ENCODE results near the gene DYNLT3. TPM values are rescaled to one million over a fixed set of nuclear protein-coding genes. Genes with fewer than 3 reads are reported as not detected.

The DYNLT3 gene
- polyA plus RNA-seq, 1 donor (not counting 4 experiments of a cell fraction or from before 2014, with no cell fraction given): 37.3 TPM

DNA sequence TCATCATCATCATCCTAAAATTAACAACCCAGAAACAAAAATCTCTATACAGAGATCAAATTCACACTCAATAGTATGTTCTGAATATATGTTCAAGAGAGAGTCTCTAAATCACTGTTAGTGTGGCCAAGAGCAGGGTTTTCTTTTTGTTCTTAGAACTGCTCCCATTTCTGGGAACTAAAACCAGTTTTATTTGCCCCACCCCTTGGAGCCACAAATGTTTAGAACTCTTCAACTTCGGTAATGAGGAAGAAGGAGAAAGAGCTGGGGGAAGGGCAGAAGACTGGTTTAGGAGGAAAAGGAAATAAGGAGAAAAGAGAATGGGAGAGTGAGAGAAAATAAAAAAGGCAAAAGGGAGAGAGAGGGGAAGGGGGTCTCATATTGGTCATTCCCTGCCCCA, 35.3 kb downstream of the DYNLT3 start:
- Histone ChIP-seq H3K4me1 (ENCODE audit: control insufficient read depth, extremely low read depth, insufficient read depth, low read length) (no peaks in the 10 kb centered on the region), H3K9me1 (ENCODE audit: control insufficient read depth, extremely low read depth, insufficient read depth, low read length) (no peaks in the 10 kb centered on the region), H3K9me3 (ENCODE audit: control insufficient read depth, low read depth, low read length) (no peaks in the 10 kb centered on the region), H3K9ac (ENCODE audit: control insufficient read depth, extremely low read depth, insufficient read depth, low read length) (no peak overlapping the region), H3K27me3 (ENCODE audit: control insufficient read depth, extremely low read depth, insufficient read depth, low read length) (no peaks in the 10 kb centered on the region), H3K79me2 (ENCODE audit: control insufficient read depth, insufficient read depth, low read length) (no peaks in the 10 kb centered on the region), H3K4me3 (ENCODE audit: control insufficient read depth in 2 of 3, extremely low read depth in 1 of 3, insufficient read depth in 2 of 3, low read depth in 1 of 3, low read length in 3 of 3) (no peak overlapping the region), H4K20me1 (ENCODE audit: control insufficient read depth, extremely low read depth, insufficient read depth, low read length) (no peaks in the 10 kb centered on the region), H3K36me3 (ENCODE audit: control insufficient read depth in 2 of 2, extremely low read depth in 1 of 2, insufficient read depth in 2 of 2, low read length in 2 of 2) (no peaks in the 10 kb centered on the region), H3K4me2 (ENCODE audit: control insufficient read depth, extremely low read depth, insufficient read depth, low read depth, low read length) (no peak overlapping the region), H2AFZ (ENCODE audit: control insufficient read depth, low read length) (no peak overlapping the region), H3K27ac (ENCODE audit: control insufficient read depth, insufficient read depth, low read length) (no peak overlapping the region)
- DNase-seq (ENCODE audit: low read depth, low spot score): no peak
- TF ChIP-seq, protein P1, sequence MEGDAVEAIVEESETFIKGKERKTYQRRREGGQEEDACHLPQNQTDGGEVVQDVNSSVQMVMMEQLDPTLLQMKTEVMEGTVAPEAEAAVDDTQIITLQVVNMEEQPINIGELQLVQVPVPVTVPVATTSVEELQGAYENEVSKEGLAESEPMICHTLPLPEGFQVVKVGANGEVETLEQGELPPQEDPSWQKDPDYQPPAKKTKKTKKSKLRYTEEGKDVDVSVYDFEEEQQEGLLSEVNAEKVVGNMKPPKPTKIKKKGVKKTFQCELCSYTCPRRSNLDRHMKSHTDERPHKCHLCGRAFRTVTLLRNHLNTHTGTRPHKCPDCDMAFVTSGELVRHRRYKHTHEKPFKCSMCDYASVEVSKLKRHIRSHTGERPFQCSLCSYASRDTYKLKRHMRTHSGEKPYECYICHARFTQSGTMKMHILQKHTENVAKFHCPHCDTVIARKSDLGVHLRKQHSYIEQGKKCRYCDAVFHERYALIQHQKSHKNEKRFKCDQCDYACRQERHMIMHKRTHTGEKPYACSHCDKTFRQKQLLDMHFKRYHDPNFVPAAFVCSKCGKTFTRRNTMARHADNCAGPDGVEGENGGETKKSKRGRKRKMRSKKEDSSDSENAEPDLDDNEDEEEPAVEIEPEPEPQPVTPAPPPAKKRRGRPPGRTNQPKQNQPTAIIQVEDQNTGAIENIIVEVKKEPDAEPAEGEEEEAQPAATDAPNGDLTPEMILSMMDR (optimal IDR thresholded peaks at IDR 0.05 in 1 of 3, IDR thresholded peaks at IDR 0.05 in 1 of 3, conservative IDR thresholded peaks at IDR 0.05 in 1 of 3; ENCODE audit: extremely low read depth in 1 of 3, insufficient read depth in 2 of 3, low read length in 3 of 3): no peak
- TF ChIP-seq EZH2 (IDR thresholded peaks at IDR 0.05; ENCODE audit: low read length): no peak
- dilution Hi-C loops (cut with MboI; ENCODE audit: extremely low pct_ligation_motif_present, low sequenced_read_pairs): no loop called here
- FAIRE-seq: no peak

DNA sequence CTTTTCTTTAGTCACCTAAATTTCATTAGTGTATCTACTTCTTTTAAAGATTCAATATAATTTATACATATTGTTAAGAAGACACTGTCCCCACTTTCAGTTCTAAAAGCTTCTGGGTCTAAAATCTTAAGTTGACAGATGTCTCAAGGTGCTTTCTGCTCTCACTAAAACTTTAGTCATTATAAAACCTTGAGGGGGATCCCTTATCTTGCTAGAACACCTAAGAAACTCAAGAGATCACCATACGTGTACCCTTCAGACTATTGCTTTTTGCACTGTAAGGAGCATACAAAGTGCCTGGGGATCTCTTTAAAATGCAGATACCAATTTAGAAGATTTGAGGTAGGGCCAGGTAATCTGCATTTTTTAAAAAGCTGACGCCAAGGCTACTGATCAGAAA, 37.4 kb downstream of the DYNLT3 start:
- H3K36me3 ChIP-seq (ENCODE audit: control insufficient read depth in 2 of 2, extremely low read depth in 1 of 2, insufficient read depth in 2 of 2, low read length in 2 of 2): no peaks in the 10 kb centered on the region
- no peaks in the 10 kb centered on the region for H3K27me3 ChIP-seq (ENCODE audit: control insufficient read depth, extremely low read depth, insufficient read depth, low read length)
- no peak overlapping the region for H2AFZ ChIP-seq (ENCODE audit: control insufficient read depth, low read length)
- no peak overlapping the region for H3K4me2 ChIP-seq (ENCODE audit: control insufficient read depth, extremely low read depth, insufficient read depth, low read depth, low read length)
- H3K4me3 ChIP-seq (ENCODE audit: control insufficient read depth in 2 of 3, extremely low read depth in 1 of 3, insufficient read depth in 2 of 3, low read depth in 1 of 3, low read length in 3 of 3): no peak overlapping the region
- DNase-seq (ENCODE audit: low read depth, low spot score) (no peak), FAIRE-seq (no peak)
- no peaks in the 10 kb centered on the region for H3K9me1 ChIP-seq (ENCODE audit: control insufficient read depth, extremely low read depth, insufficient read depth, low read length)
- TF ChIP-seq EZH2 (IDR thresholded peaks at IDR 0.05; ENCODE audit: low read length): no peak
- TF ChIP-seq, protein P1 (optimal IDR thresholded peaks at IDR 0.05 in 1 of 3, IDR thresholded peaks at IDR 0.05 in 1 of 3, conservative IDR thresholded peaks at IDR 0.05 in 1 of 3; ENCODE audit: extremely low read depth in 1 of 3, insufficient read depth in 2 of 3, low read length in 3 of 3): no peak
- dilution Hi-C loops (cut with MboI; ENCODE audit: extremely low pct_ligation_motif_present, low sequenced_read_pairs): no loop called here
- H3K9me3 ChIP-seq (ENCODE audit: control insufficient read depth, low read depth, low read length): no peaks in the 10 kb centered on the region
- H3K27ac ChIP-seq (ENCODE audit: control insufficient read depth, insufficient read depth, low read length): no peak overlapping the region
- no peaks in the 10 kb centered on the region for H3K4me1 ChIP-seq (ENCODE audit: control insufficient read depth, extremely low read depth, insufficient read depth, low read length)
- H3K79me2 ChIP-seq (ENCODE audit: control insufficient read depth, insufficient read depth, low read length): no peaks in the 10 kb centered on the region
- H3K9ac ChIP-seq (ENCODE audit: control insufficient read depth, extremely low read depth, insufficient read depth, low read length): no peak overlapping the region
- H4K20me1 ChIP-seq (ENCODE audit: control insufficient read depth, extremely low read depth, insufficient read depth, low read length): no peaks in the 10 kb centered on the region

Data from keratinocyte (primary cell).